ENCODE results near the gene STPG2. TPM values are rescaled to one million over a fixed set of nuclear protein-coding genes. Genes with fewer than 3 reads are reported as not detected.

STPG2 gene
- total RNA-seq, 4 donors from 2014 or later, result 0.22 to 1.7 (median 1.1) TPM; not detected in 1

GRCh38 chr4:97670703-97671269 is 472.5 kb downstream of the STPG2 start:
- TF ChIP-seq, protein P1, sequence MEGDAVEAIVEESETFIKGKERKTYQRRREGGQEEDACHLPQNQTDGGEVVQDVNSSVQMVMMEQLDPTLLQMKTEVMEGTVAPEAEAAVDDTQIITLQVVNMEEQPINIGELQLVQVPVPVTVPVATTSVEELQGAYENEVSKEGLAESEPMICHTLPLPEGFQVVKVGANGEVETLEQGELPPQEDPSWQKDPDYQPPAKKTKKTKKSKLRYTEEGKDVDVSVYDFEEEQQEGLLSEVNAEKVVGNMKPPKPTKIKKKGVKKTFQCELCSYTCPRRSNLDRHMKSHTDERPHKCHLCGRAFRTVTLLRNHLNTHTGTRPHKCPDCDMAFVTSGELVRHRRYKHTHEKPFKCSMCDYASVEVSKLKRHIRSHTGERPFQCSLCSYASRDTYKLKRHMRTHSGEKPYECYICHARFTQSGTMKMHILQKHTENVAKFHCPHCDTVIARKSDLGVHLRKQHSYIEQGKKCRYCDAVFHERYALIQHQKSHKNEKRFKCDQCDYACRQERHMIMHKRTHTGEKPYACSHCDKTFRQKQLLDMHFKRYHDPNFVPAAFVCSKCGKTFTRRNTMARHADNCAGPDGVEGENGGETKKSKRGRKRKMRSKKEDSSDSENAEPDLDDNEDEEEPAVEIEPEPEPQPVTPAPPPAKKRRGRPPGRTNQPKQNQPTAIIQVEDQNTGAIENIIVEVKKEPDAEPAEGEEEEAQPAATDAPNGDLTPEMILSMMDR (IDR thresholded peaks at IDR 0.05; ENCODE audit: low read depth), result no peak

DNA sequence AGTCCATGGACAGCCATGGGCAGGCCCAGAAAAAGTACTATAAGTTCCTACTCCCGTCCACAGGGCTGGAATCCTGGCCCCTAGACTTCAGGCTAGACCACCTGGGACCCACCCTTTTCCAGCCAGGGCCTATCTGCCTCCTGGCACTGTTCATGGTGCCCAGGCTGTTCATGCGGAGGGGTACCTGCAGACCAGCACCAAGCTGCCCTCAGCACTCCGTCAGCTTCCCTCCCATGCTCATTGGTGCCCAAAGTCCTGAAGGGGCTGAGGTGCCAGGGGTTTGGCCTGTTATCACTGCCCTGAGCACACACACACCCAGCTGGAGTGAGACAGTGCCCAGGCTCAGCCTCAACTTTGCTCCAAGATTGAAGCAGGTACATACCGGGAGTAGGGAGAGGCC is 477.7 kb downstream of the STPG2 start:
- TF ChIP-seq, protein P1 (IDR thresholded peaks at IDR 0.05; ENCODE audit: low read depth), result no peak

DNA sequence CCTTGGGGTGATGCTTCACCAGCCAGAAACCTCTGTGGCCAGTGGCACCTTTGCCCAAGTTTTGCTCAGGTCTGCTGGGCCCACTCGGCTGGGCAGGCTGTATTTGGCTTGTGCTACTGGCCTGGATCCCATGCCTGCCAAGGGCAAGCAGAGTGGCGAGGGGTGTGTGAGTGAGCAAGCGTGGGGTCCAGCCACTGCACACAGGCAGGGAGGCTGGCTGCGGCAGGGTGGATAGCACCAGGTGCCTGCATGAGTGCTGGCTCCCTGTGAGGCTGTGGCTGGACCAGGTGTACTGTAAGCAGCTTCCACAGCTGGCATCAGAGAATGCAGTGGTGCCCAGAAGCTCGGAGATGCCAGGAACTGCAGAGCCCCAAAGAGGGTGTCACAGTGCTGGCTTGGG is 478.5 kb downstream of the STPG2 start:
- TF ChIP-seq, protein P1 (IDR thresholded peaks at IDR 0.05; ENCODE audit: low read depth), result no peak

GRCh38 chr4:97662133-97662532 is 481.1 kb downstream of the STPG2 start:
- TF ChIP-seq, protein P1 (IDR thresholded peaks at IDR 0.05; ENCODE audit: low read depth), result no peak

- TF ChIP-seq, protein P1 (IDR thresholded peaks at IDR 0.05; ENCODE audit: low read depth), result no peak
These were observed 487.1 kb downstream of the STPG2 start for GRCh38 chr4:97656044-97656720.

GRCh38 chr4:97653701-97654100 is 489.6 kb downstream of the STPG2 start:
- TF ChIP-seq, protein P1 (IDR thresholded peaks at IDR 0.05; ENCODE audit: low read depth), result no peak

DNA sequence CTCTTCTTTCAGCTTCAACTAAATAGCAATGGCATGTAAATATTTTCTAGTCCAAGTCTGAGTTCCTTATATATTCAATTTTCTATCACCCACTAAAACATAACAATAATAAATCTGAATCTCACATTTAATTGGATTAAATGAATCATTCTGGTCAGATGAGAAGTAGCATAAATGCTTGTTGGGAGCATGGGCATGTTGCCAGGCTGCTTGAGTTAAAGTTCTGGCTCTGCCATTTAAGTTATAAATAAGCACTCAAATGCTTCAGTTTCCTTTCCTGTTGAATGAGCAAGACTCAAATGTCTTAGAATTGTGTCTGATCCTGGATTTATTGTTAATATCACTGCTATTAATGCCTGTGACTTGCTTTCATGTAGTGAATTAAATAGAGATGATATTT is 496.3 kb downstream of the STPG2 start:
- TF ChIP-seq, protein P1 (IDR thresholded peaks at IDR 0.05; ENCODE audit: low read depth), result no peak
